HEK293 (cell line): ENCODE measurements around the gene DICER1.

Experiments used
- CTCF ChIA-PET: fragments of 350-600 bp; formaldehyde crosslinking; extraction: SDS; loops from one replicate; lab custom pipeline; 2021; ENCODE audit warnings: antibody characterized with exemption; lab: Yijun Ruan, JAX
- POLR2A ChIA-PET: fragments of 300-600 bp; formaldehyde crosslinking; extraction: SDS; loops from one replicate; lab custom pipeline; 2020; ENCODE audit warnings: antibody characterized with exemption, inconsistent platforms; lab: Yijun Ruan, JAX
- H3K27ac ChIP-seq: fragments of 200-500 bp; sonication (Bioruptor generic); 2 replicates; pipeline ENCODE4 v1.5.1; 2014; ENCODE audit warnings: low read depth, low read length, control low read depth, inconsistent platforms; ENCODE audit errors: extremely low read depth
- H3K36me3 ChIP-seq, 2 experiments: fragments of 200-500 bp in 1 of 2; sonication (Bioruptor generic) in 1 of 2; 1 replicate in 1 of 2; 2 replicates in 1 of 2; pipeline ENCODE4 v1.5.1; 2014 to 2017; ENCODE audit warnings: inconsistent platforms in 2 of 2, low read length in 2 of 2; ENCODE audit not compliant: control insufficient read depth in 2 of 2, insufficient read depth in 1 of 2
- H3K4me1 ChIP-seq: fragments of 200-500 bp; sonication (Bioruptor generic); 2 replicates; pipeline ENCODE4 v1.5.1; 2014; ENCODE audit warnings: mild to moderate bottlenecking, low read length, inconsistent platforms; ENCODE audit not compliant: control insufficient read depth, insufficient read depth
- H3K4me3 ChIP-seq: 2 replicates; pipeline ENCODE4 v1.5.1; 2011; ENCODE audit warnings: low read depth, mild to moderate bottlenecking, control low read depth, low read length, moderate library complexity
- H3K9me3 ChIP-seq: fragments of 200-500 bp; sonication (Bioruptor generic); 2 replicates; pipeline ENCODE4 v1.5.1; 2014; ENCODE audit warnings: low read depth, low read length, inconsistent platforms; ENCODE audit not compliant: control insufficient read depth, insufficient read depth
- AEBP2 ChIP-seq: fragments of 450-650 bp; formaldehyde crosslinking; IDR thresholded peaks from 2 replicates; pipeline ENCODE4 v1.5.1; 2016; ENCODE audit warnings: missing biosample characterization, missing genetic modification characterization, borderline replicate concordance
- ATF2 ChIP-seq: fragments of 450-650 bp; formaldehyde crosslinking; IDR thresholded peaks from 2 replicates; pipeline ENCODE4 v1.5.1; 2016; ENCODE audit warnings: missing biosample characterization, missing genetic modification characterization, low read depth
- BCL6B ChIP-seq: fragments of 450-650 bp; formaldehyde crosslinking; IDR thresholded peaks from 2 replicates; pipeline ENCODE4 v1.5.1; 2017; ENCODE audit warnings: missing biosample characterization, missing genetic modification characterization
- EGR2 ChIP-seq: fragments of 450-650 bp; formaldehyde crosslinking; IDR thresholded peaks from 2 replicates; pipeline ENCODE4 v1.5.1; 2016; ENCODE audit warnings: low read depth, missing biosample characterization, missing genetic modification characterization
- GFI1B ChIP-seq: fragments of 450-650 bp; formaldehyde crosslinking; IDR thresholded peaks from 2 replicates; pipeline ENCODE4 v1.5.1; 2016; ENCODE audit warnings: missing biosample characterization, missing genetic modification characterization
- GLIS2 ChIP-seq: fragments of 450-650 bp; formaldehyde crosslinking; IDR thresholded peaks from 2 replicates; pipeline ENCODE4 v1.5.1; 2016; ENCODE audit warnings: missing biosample characterization, missing genetic modification characterization
- INSM2 ChIP-seq: fragments of 450-650 bp; formaldehyde crosslinking; IDR thresholded peaks from 2 replicates; pipeline ENCODE4 v1.5.1; 2016; ENCODE audit warnings: missing biosample characterization, missing genetic modification characterization
- PBX3 ChIP-seq: sonication (generic); formaldehyde crosslinking; IDR thresholded peaks from 2 replicates; pipeline ENCODE4 v1.8.1; 2022; ENCODE audit warnings: mild to moderate bottlenecking, moderate library complexity, missing genetic modification reagents
- PRDM1 ChIP-seq: fragments of 450-650 bp; formaldehyde crosslinking; IDR thresholded peaks from 2 replicates; pipeline ENCODE4; 2016; ENCODE audit warnings: missing biosample characterization, missing genetic modification characterization
- RBAK ChIP-seq: fragments of 450-650 bp; formaldehyde crosslinking; IDR thresholded peaks from 2 replicates; pipeline ENCODE4 v1.5.1; 2016; ENCODE audit warnings: missing biosample characterization, missing genetic modification characterization
- SETDB1 ChIP-seq: IDR thresholded peaks from one replicate; pipeline ENCODE4 v1.6.1; 2017; ENCODE audit warnings: mild to moderate bottlenecking, low read length, moderate library complexity, mixed read lengths; ENCODE audit not compliant: insufficient read length
- YY2 ChIP-seq: fragments of 450-650 bp; formaldehyde crosslinking; IDR thresholded peaks from 2 replicates; pipeline ENCODE4 v1.5.1; 2016; ENCODE audit warnings: missing biosample characterization, missing genetic modification characterization
- ZNF112 ChIP-seq: fragments of 450-650 bp; formaldehyde crosslinking; IDR thresholded peaks from 2 replicates; pipeline ENCODE4 v1.5.0; 2017; ENCODE audit warnings: missing biosample characterization, missing genetic modification characterization
- ZNF114 ChIP-seq: fragments of 450-650 bp; formaldehyde crosslinking; IDR thresholded peaks from 2 replicates; pipeline ENCODE4 v1.5.0; 2017; ENCODE audit warnings: missing biosample characterization, missing genetic modification characterization
- ZNF146 ChIP-seq: fragments of 450-650 bp; formaldehyde crosslinking; IDR thresholded peaks from 2 replicates; pipeline ENCODE4 v1.5.1; 2016; ENCODE audit warnings: missing biosample characterization, missing genetic modification characterization
- ZNF24 ChIP-seq: fragments of 450-650 bp; formaldehyde crosslinking; IDR thresholded peaks from 2 replicates; pipeline ENCODE4 v1.5.1; 2016; ENCODE audit warnings: missing biosample characterization, missing genetic modification characterization
- ZNF248 ChIP-seq: fragments of 450-650 bp; formaldehyde crosslinking; IDR thresholded peaks from 2 replicates; pipeline ENCODE4 v1.5.1; 2017; ENCODE audit warnings: missing biosample characterization, missing genetic modification characterization
- ZNF266 ChIP-seq: fragments of 450-650 bp; formaldehyde crosslinking; IDR thresholded peaks from 2 replicates; pipeline ENCODE4 v1.5.1; 2016; ENCODE audit warnings: missing biosample characterization, missing genetic modification characterization, low read depth
- ZNF274 ChIP-seq, 2 experiments: fragments of 200-500 bp in 1 of 2; fragments of 450-650 bp in 1 of 2; sonication (Bioruptor generic) in 1 of 2; formaldehyde crosslinking in 1 of 2; IDR thresholded peaks; 2 replicates each; pipeline versions ENCODE4 v1.5.1 to v1.6.1; 2014 to 2016; ENCODE audit warnings: borderline replicate concordance in 1 of 2, inconsistent platforms in 1 of 2, low read length in 1 of 2, missing biosample characterization in 1 of 2, missing genetic modification characterization in 1 of 2
- ZNF350 ChIP-seq: fragments of 450-650 bp; formaldehyde crosslinking; IDR thresholded peaks from 2 replicates; pipeline ENCODE4 v1.5.0; 2017; ENCODE audit warnings: missing biosample characterization, mild to moderate bottlenecking, missing genetic modification characterization
- ZNF391 ChIP-seq: fragments of 450-650 bp; formaldehyde crosslinking; IDR thresholded peaks from 2 replicates; pipeline ENCODE4 v1.5.1; 2016; ENCODE audit warnings: low read depth, missing biosample characterization, missing genetic modification characterization, borderline replicate concordance
- ZNF555 ChIP-seq: fragments of 450-650 bp; formaldehyde crosslinking; conservative IDR thresholded peaks from 2 replicates; pipeline ENCODE4 v1.5.1; 2017; ENCODE audit warnings: missing biosample characterization, mild to moderate bottlenecking, missing genetic modification characterization, inconsistent platforms
- ZNF561 ChIP-seq: fragments of 450-650 bp; IDR thresholded peaks from 2 replicates; pipeline ENCODE4 v1.5.1; 2018; ENCODE audit warnings: missing biosample characterization, missing genetic modification characterization, borderline replicate concordance
- ZNF645 ChIP-seq: fragments of 450-650 bp; formaldehyde crosslinking; IDR thresholded peaks from 2 replicates; pipeline ENCODE4; 2016; ENCODE audit warnings: missing biosample characterization, missing genetic modification characterization
- ZNF677 ChIP-seq: fragments of 450-650 bp; IDR thresholded peaks from 2 replicates; pipeline ENCODE4 v1.5.0; 2018; ENCODE audit warnings: missing biosample characterization, mild to moderate bottlenecking, missing genetic modification characterization, moderate library complexity
- ZSCAN16 ChIP-seq: fragments of 450-650 bp; formaldehyde crosslinking; IDR thresholded peaks from 2 replicates; pipeline ENCODE4 v1.5.1; 2016; ENCODE audit warnings: missing biosample characterization, missing genetic modification characterization
- ZXDB ChIP-seq: fragments of 450-650 bp; formaldehyde crosslinking; IDR thresholded peaks from 2 replicates; pipeline ENCODE4 v1.5.1; 2016; ENCODE audit warnings: missing biosample characterization, missing genetic modification characterization

Gene DICER1

GRCh38 chr14:95132760-95133159 is 24.6 kb downstream of the DICER1 start:
- H3K4me1 ChIP-seq = peaks cover 4% of the 10 kb centered on the region; the same call in 1 of the 2 replicates
- CTCF ChIA-PET = no interaction called here
- no peak overlapping the region for H3K4me3 ChIP-seq
- TF ChIP-seq ZNF146 (tag by site-specific recombination) (no peak), ZNF248 (tag by site-specific recombination) (no peak), ZNF677 (tag by site-specific recombination) (no peak), ATF2 (no peak), EGR2 (tag by site-specific recombination) (no peak), ZNF561 (no peak), SETDB1 (no peak), ZNF645 (tag by site-specific recombination) (no peak), RBAK (tag by site-specific recombination) (no peak), BCL6B (tag by site-specific recombination) (no peak), ZNF350 (tag by site-specific recombination) (no peak), ZXDB (tag by site-specific recombination) (no peak), PBX3 (no peak)
- no peaks in the 10 kb centered on the region for H3K9me3 ChIP-seq
- no peak overlapping the region for H3K27ac ChIP-seq
- peaks cover 25 to 50% of the 10 kb centered on the region in 2 experiments for H3K36me3 ChIP-seq
- POLR2A ChIA-PET = no interaction called here

- no peak overlapping the region for H3K27ac ChIP-seq
- peaks cover 25 to 53% of the 10 kb centered on the region in 2 experiments for H3K36me3 ChIP-seq
- no peaks in the 10 kb centered on the region for H3K9me3 ChIP-seq
- ChIA-PET CTCF (no interaction called here), POLR2A (no interaction called here)
- H3K4me1 ChIP-seq = 0 out of 2 replicates have a peak, but pooled peaks cover 2% of the 10 kb centered on the region
- H3K4me3 ChIP-seq = no peak overlapping the region
- TF ChIP-seq ZNF391 (tag by site-specific recombination) (no peak), ZNF24 (tag by site-specific recombination) (no peak), ZSCAN16 (tag by site-specific recombination) (no peak), GFI1B (tag by site-specific recombination) (no peak), ZNF266 (tag by site-specific recombination) (no peak), ZNF555 (tag by site-specific recombination) (no peak), YY2 (tag by site-specific recombination) (no peak), ZNF274 (IDR thresholded peaks at IDR 0.05; ENCODE audit: low read length) (no peak), ZNF274 (tag by site-specific recombination; IDR thresholded peaks at IDR 0.05; ENCODE audit: borderline replicate concordance) (no peak), PRDM1 (tag by site-specific recombination) (no peak), ZNF112 (tag by site-specific recombination) (no peak), GLIS2 (no peak), AEBP2 (tag by site-specific recombination) (no peak), ZNF114 (no peak), INSM2 (tag by site-specific recombination) (no peak)
Observed at GRCh38 chr14:95130549-95130948, 26.8 kb downstream of the DICER1 start.
